Loucy (cell line): ENCODE measurements around the gene GNB5.

Experiments used
- H2AFZ ChIP-seq: fragments of 200-600 bp; sonication (generic); 2 replicates; pipeline ENCODE4 v1.6.0; 2016; ENCODE audit warnings: antibody characterized with exemption, mild to moderate bottlenecking, low read length, moderate library complexity
- H3F3A ChIP-seq: fragments of 200-600 bp; 2 replicates; pipeline ENCODE4 v1.6.0; 2016; ENCODE audit warnings: antibody characterized with exemption, low read depth, mild to moderate bottlenecking
- H3K27me3 ChIP-seq: fragments of 200-600 bp; sonication (generic); 2 replicates; pipeline ENCODE4 v1.6.1; 2014; ENCODE audit warnings: low read length, mild to moderate bottlenecking; ENCODE audit not compliant: insufficient read depth, poor library complexity, severe bottlenecking
- H3K36me3 ChIP-seq: fragments of 200-600 bp; sonication (generic); 2 replicates; pipeline ENCODE4 v1.6.1; 2016; ENCODE audit warnings: low read length; ENCODE audit not compliant: insufficient read depth
- H3K4me1 ChIP-seq: fragments of 200-600 bp; sonication (generic); 2 replicates; pipeline ENCODE4 v1.5.1; 2014; ENCODE audit warnings: low read length, mild to moderate bottlenecking; ENCODE audit not compliant: insufficient read depth, poor library complexity, severe bottlenecking
- H3K4me2 ChIP-seq: fragments of 200-600 bp; sonication (generic); 2 replicates; pipeline ENCODE4 v1.6.0; 2014; ENCODE audit warnings: antibody characterized with exemption, low read length, low read depth, mild to moderate bottlenecking; ENCODE audit not compliant: poor library complexity, severe bottlenecking
- H3K4me3 ChIP-seq: fragments of 200-600 bp; sonication (generic); 2 replicates; pipeline ENCODE4 v1.5.1; 2014; ENCODE audit warnings: low read length, mild to moderate bottlenecking, mixed read lengths; ENCODE audit not compliant: poor library complexity, severe bottlenecking
- H3K79me2 ChIP-seq: fragments of 200-600 bp; sonication (generic); 2 replicates; pipeline ENCODE4 v1.6.1; 2014; ENCODE audit warnings: low read length; ENCODE audit not compliant: insufficient read depth
- H3K9ac ChIP-seq: fragments of 200-600 bp; sonication (generic); 2 replicates; pipeline ENCODE4 v1.6.0; 2014; ENCODE audit warnings: mild to moderate bottlenecking, low read depth, low read length, moderate library complexity; ENCODE audit not compliant: poor library complexity, severe bottlenecking
- H3K9me2 ChIP-seq: fragments of 200-600 bp; sonication (generic); replicated peaks from 2 replicates; pipeline ENCODE4 v1.6.1; 2016; ENCODE audit warnings: low read depth, low read length, mixed read lengths
- H3K9me3 ChIP-seq: fragments of 200-600 bp; sonication (generic); 2 replicates; pipeline ENCODE4 v1.6.1; 2014; ENCODE audit warnings: mild to moderate bottlenecking, antibody characterized with exemption, low read length, low read depth; ENCODE audit not compliant: insufficient read depth
- H4K20me1 ChIP-seq: fragments of 200-600 bp; sonication (generic); 2 replicates; pipeline ENCODE4 v1.6.0; 2014; ENCODE audit warnings: antibody characterized with exemption, low read length, mild to moderate bottlenecking; ENCODE audit not compliant: insufficient read depth, poor library complexity, severe bottlenecking
- CTCF ChIP-seq: fragments of 200-600 bp; sonication (generic); conservative IDR thresholded peaks from 2 replicates; pipeline ENCODE4 v1.5.1; 2014; ENCODE audit warnings: mild to moderate bottlenecking, antibody characterized with exemption, low read length
- EZH2phosphoT487 ChIP-seq: fragments of 200-600 bp; IDR thresholded peaks from 2 replicates; pipeline ENCODE4 v1.6.1; 2018; ENCODE audit warnings: antibody characterized with exemption, mild to moderate bottlenecking, moderate library complexity, borderline replicate concordance

Gene GNB5

GRCh38 chr15:52236013-52236412 is 44.8 kb upstream of the GNB5 start:
- Histone ChIP-seq H3K4me1 (peaks cover 44% of the 10 kb centered on the region), H3K4me3 (no peak overlapping the region), H2AFZ (no peak overlapping the region), H3K9me3 (no peaks in the 10 kb centered on the region), H3K9me2 (no peaks in the 10 kb centered on the region), H3K79me2 (no peaks in the 10 kb centered on the region), H3K4me2 (peak overlapping the region; percentile 29), H3F3A (no peaks in the 10 kb centered on the region), H4K20me1 (no peaks in the 10 kb centered on the region), H3K27me3 (no peaks in the 10 kb centered on the region), H3K9ac (peak overlapping the region; percentile 4), H3K36me3 (no peaks in the 10 kb centered on the region)
- no peak for TF ChIP-seq EZH2phosphoT487
- TF ChIP-seq CTCF: no peak

DNA sequence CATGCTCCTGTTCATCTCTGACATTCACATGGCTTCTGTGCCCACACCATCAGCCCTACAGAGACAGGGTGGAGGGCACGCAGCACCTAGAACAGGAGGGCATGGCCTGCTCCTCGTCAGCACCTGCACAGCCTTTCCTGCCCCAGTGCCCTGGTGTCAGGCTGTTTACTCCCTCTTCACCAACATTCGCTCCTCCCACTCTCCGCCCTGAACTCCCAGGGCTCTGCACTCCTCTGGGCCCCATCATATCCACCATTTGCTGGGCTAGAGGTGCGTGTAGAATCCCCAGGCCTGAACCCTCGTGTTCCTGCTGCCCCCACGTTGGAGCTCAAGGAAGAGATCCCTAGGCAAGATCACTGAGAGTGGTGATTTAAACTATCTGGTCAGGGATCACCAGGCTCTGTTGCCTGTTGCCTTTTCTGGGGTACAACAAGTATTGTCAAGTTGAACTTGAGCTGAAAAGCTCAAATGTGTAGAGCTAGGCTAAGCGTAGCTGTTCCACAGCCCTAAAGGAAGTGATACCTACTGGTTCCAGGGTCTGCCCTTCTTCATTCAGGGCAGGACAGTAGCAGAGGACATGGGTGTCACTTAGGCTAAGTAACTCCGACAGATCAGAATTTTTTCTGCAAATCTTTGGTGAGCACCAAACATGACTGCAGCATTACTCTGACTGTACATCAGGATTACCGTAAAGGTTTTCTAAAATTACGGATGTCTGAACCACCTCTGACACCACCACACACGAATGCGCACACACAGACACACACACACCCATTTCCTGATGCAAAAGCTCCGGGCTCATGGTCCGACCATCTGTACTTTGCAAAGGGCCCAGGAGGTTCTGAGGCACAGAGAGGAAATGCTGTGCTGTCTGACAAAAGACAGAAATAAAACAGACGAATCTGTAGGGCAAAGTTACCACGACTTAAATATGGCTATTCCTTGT is 43.7 kb upstream of the GNB5 start:
- Histone ChIP-seq H3K9me2 (no peaks in the 10 kb centered on the region), H3K9me3 (no peaks in the 10 kb centered on the region), H3K79me2 (no peaks in the 10 kb centered on the region), H3K4me3 (no peak overlapping the region), H3F3A (no peaks in the 10 kb centered on the region), H4K20me1 (no peaks in the 10 kb centered on the region), H2AFZ (peak overlapping the region; percentile 52), H3K27me3 (no peaks in the 10 kb centered on the region), H3K36me3 (no peaks in the 10 kb centered on the region), H3K9ac (peak overlapping the region; percentile 14), H3K4me2 (peak overlapping the region; percentile 29), H3K4me1 (peaks cover 44% of the 10 kb centered on the region)
- no peak for TF ChIP-seq CTCF

DNA sequence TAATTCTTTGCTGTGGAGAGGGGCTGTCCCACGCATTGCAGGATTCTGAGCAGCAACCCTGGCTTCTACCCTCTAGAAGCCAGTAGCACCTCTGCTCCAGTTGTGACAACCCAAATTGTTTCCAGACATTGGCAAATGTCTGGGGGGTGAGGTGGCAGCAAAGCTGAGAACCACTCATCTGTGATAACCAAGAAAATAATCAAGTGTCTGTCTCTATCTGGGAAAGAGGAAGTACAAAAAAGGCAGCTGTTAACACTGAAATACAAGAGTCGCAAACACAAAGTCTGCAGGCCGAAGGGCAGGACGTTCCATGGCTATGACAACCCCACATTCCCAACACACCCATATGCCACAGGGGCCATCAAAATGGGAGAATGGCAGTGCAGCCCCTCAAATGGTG is 42.2 kb upstream of the GNB5 start:
- H3F3A ChIP-seq: no peaks in the 10 kb centered on the region
- H2AFZ ChIP-seq: no peak overlapping the region
- H4K20me1 ChIP-seq: no peaks in the 10 kb centered on the region
- H3K9me2 ChIP-seq: no peaks in the 10 kb centered on the region
- peaks cover 44% of the 10 kb centered on the region for H3K4me1 ChIP-seq
- no peaks in the 10 kb centered on the region for H3K9me3 ChIP-seq
- no peaks in the 10 kb centered on the region for H3K79me2 ChIP-seq
- no peak overlapping the region for H3K4me2 ChIP-seq
- TF ChIP-seq EZH2phosphoT487 (no peak), CTCF (no peak)
- H3K4me3 ChIP-seq: no peak overlapping the region
- no peaks in the 10 kb centered on the region for H3K36me3 ChIP-seq
- H3K9ac ChIP-seq: no peak overlapping the region
- no peaks in the 10 kb centered on the region for H3K27me3 ChIP-seq
